GM12878 (cell line): ENCODE results near the gene PRPF31. TPM values are rescaled to one million over a fixed set of nuclear protein-coding genes. Genes with fewer than 3 reads are reported as not detected.

Source experiments
- ATAC-seq: fragments of 200-7000 bp; cut with Tn5 transposase; 3 replicates; pipeline ENCODE4 v1.9.1; 2020; ENCODE audit warnings: mild to moderate bottlenecking, moderate library complexity
- BruUV-seq: library from RNA; stranded (reverse); fragments of 400-500 nt; replicated peaks from 2 replicates; lab custom pipeline; 2021; lab: Mats Ljungman, UMichigan
- CTCF ChIA-PET: fragments of 300-600 bp; sonication (Branson Sonifier 250); formaldehyde crosslinking; extraction: SDS; loops from one replicate; lab custom pipeline; 2021; ENCODE audit warnings: inconsistent platforms; lab: Yijun Ruan, JAX
- POLR2A ChIA-PET: fragments of 350-600 bp; formaldehyde crosslinking; extraction: SDS; loops from one replicate; lab custom pipeline; 2021; ENCODE audit warnings: inconsistent platforms; lab: Charles Lee
- RAD21 ChIA-PET: fragments of 300-600 bp; sonication (Branson Sonifier 250); formaldehyde crosslinking; loops from one replicate; lab custom pipeline; 2023; ENCODE audit warnings: antibody characterized with exemption; ENCODE audit not compliant: unreplicated experiment; lab: Charles Lee
- SMC1A ChIA-PET: fragments of 300-600 bp; sonication (Branson Sonifier 250); formaldehyde crosslinking; loops from one replicate; lab custom pipeline; 2023; ENCODE audit not compliant: unreplicated experiment, uncharacterized antibody; lab: Charles Lee
- DNase-seq: peaks from one replicate; pipeline ENCODE4 v3.0.0-alpha.2; 2011; ENCODE audit warnings: low read depth, low spot score
- FAIRE-seq: peaks from 3 replicates; lab custom pipeline; 2011; peaks lifted over from hg19 to GRCh38; lab: Jason Lieb, UNC
- H2AFZ ChIP-seq: 2 replicates; pipeline ENCODE4 v1.6.0; 2011; ENCODE audit warnings: low read depth, low read length, control low read depth; ENCODE audit not compliant: control insufficient read depth
- H3K27ac ChIP-seq: 2 replicates; pipeline ENCODE4 v1.5.1; 2011; ENCODE audit warnings: control low read depth; ENCODE audit not compliant: control insufficient read depth, insufficient read depth
- H3K27me3 ChIP-seq, 2 experiments: replicated peaks in 1 of 2; 2 replicates each; pipeline versions ENCODE4 v1.6.0 to v1.6.1; 2011; ENCODE audit warnings: low read length in 1 of 2; ENCODE audit not compliant: control insufficient read depth in 2 of 2, insufficient read depth in 2 of 2
- H3K36me3 ChIP-seq, 2 experiments: 2 replicates each; pipeline ENCODE4 v1.5.1; 2011; ENCODE audit warnings: low read length in 1 of 2; ENCODE audit not compliant: control insufficient read depth in 2 of 2, insufficient read depth in 2 of 2
- H3K4me1 ChIP-seq: 2 replicates; pipeline ENCODE4 v1.6.1; 2011; ENCODE audit warnings: mild to moderate bottlenecking, low read length, moderate library complexity, mixed read lengths; ENCODE audit not compliant: control insufficient read depth, insufficient read depth
- H3K4me2 ChIP-seq: 2 replicates; pipeline ENCODE4 v1.6.0; 2011; ENCODE audit warnings: control low read depth; ENCODE audit not compliant: control insufficient read depth, insufficient read depth
- H3K4me3 ChIP-seq: fragments of 200-600 bp; sonication (generic); 2 replicates; pipeline ENCODE4 v1.5.1; 2016
- H3K79me2 ChIP-seq: 2 replicates; pipeline ENCODE4 v1.6.0; 2011; ENCODE audit warnings: low read length; ENCODE audit not compliant: control insufficient read depth, insufficient read depth
- H3K9ac ChIP-seq: 2 replicates; pipeline ENCODE4 v1.8.0; 2011; ENCODE audit warnings: low read length, control low read depth, mixed read lengths; ENCODE audit not compliant: control insufficient read depth, insufficient read depth
- H3K9me3 ChIP-seq: replicated peaks from 3 replicates; pipeline ENCODE4 v1.5.1; 2011; ENCODE audit warnings: mild to moderate bottlenecking, low read length; ENCODE audit not compliant: control insufficient read depth, insufficient read depth
- H4K20me1 ChIP-seq: 2 replicates; pipeline ENCODE4 v1.6.0; 2011; ENCODE audit not compliant: control insufficient read depth, insufficient read depth
- HCFC1 ChIP-seq: fragments of 150-350 bp; IDR thresholded peaks from 2 replicates; pipeline ENCODE4 v1.6.1; 2014; ENCODE audit warnings: low read length
- JUND ChIP-seq: IDR thresholded peaks from 2 replicates; pipeline ENCODE4 v1.6.1; 2012; ENCODE audit warnings: low read depth, mild to moderate bottlenecking, low read length, improper control_type of control experiment, moderate library complexity
- NR2C1 ChIP-seq: fragments of 450-650 bp; IDR thresholded peaks from 2 replicates; pipeline ENCODE4 v1.6.1; 2017; ENCODE audit warnings: antibody characterized with exemption, mild to moderate bottlenecking, moderate library complexity
- PAX5 ChIP-seq: IDR thresholded peaks from 2 replicates; pipeline ENCODE4 v1.6.1; 2011; ENCODE audit warnings: low read depth, low read length, borderline replicate concordance
- POU2F2 ChIP-seq: IDR thresholded peaks from 3 replicates; pipeline ENCODE4 v1.6.1; 2011; ENCODE audit warnings: low read depth, mild to moderate bottlenecking, low read length, borderline replicate concordance
- RAD21 ChIP-seq: IDR thresholded peaks from 2 replicates; pipeline ENCODE4 v1.6.1; 2011; ENCODE audit warnings: mild to moderate bottlenecking, low read depth, low read length, moderate library complexity; ENCODE audit not compliant: insufficient read depth
- SMC3 ChIP-seq: IDR thresholded peaks from 2 replicates; pipeline ENCODE4 v1.6.1; 2011; ENCODE audit warnings: low read length, improper control_type of control experiment, borderline replicate concordance
- YY1 ChIP-seq: IDR thresholded peaks from 2 replicates; pipeline ENCODE4 v1.6.1; 2011; ENCODE audit warnings: low read depth, mild to moderate bottlenecking, low read length
- ZZZ3 ChIP-seq: IDR thresholded peaks from 2 replicates; pipeline ENCODE4 v1.6.1; 2011; ENCODE audit warnings: low read depth; ENCODE audit not compliant: control insufficient read depth, insufficient read length
- WGBS: methylation state at CpG from one replicate; pipeline ENCODE4 v1.1.6; 2016; ENCODE audit warnings: low lambda C conversion rate; ENCODE audit not compliant: insufficient replicate concordance, insufficient coverage; ENCODE audit errors: missing lambda C conversion rate; 5-methylcytosine and 5-hydroxymethylcytosine counted together
- in situ Hi-C: fragments of 300-500 bp; cut with MboI; formaldehyde crosslinking; loops from 9 replicates; pipeline ENCODE4 v1.14.3; 2018; ENCODE audit warnings: mixed read lengths
- intact Hi-C: fragments of 100-400 bp; cut with micrococcal nuclease; formaldehyde crosslinking; loops from one replicate; pipeline ENCODE4 v1.14.2; 2022; ENCODE audit not compliant: unreplicated experiment
- polyA plus RNA-seq, 11 experiments: library from polyadenylated mRNA; depleted of rRNA in 4 of 11; unstranded in 6 of 11; stranded (reverse) in 5 of 11; fragments of >200 nt; fragmentation: Nextera tagmentation in 4 of 11; fragmentation: Illumina TruSeq in 1 of 11; extraction: Ambion mirVana in 4 of 11; extraction: Trizol in 1 of 11; gene quantifications; 1 replicate in 1 of 11; 2 replicates in 10 of 11; pipeline versions ENCODE4 v1.2.1 to v1.2.3, GENCODE V29; 2011 to 2016; ENCODE audit warnings: inconsistent platforms in 2 of 11, missing spikeins in 2 of 11, low read depth in 1 of 11
- total RNA-seq, 4 experiments: library from RNA; depleted of rRNA in 3 of 4; stranded (reverse); fragments of >200 nt in 3 of 4; fragmentation: Illumina TruSeq in 1 of 4; extraction: Trizol in 1 of 4; gene quantifications; 2 replicates each; pipeline versions ENCODE4 v1.2.1 to v1.2.3, GENCODE V29; 2013 to 2021
- TF ChIP-seq, protein P1 (sequence below): IDR thresholded peaks from 2 replicates; pipeline ENCODE4 v1.6.1; 2011; ENCODE audit warnings: borderline replicate concordance, low read depth, mild to moderate bottlenecking, moderate library complexity, low read length; ENCODE audit not compliant: insufficient read depth, poor library complexity, severe bottlenecking
- TF ChIP-seq, protein P2 (sequence below): IDR thresholded peaks from 2 replicates; pipeline ENCODE4 v1.6.1; 2012; ENCODE audit warnings: low read depth, low read length, improper control_type of control experiment
- TF ChIP-seq, protein P3 (sequence below): IDR thresholded peaks from 2 replicates; pipeline ENCODE4 v1.6.1; 2012; ENCODE audit warnings: low read length, inconsistent platforms
- TF ChIP-seq, protein P4 (sequence below): IDR thresholded peaks from 2 replicates; pipeline ENCODE4 v1.6.1; 2012; ENCODE audit warnings: low read depth, low read length, improper control_type of control experiment
- TF ChIP-seq, protein P5 (sequence below): IDR thresholded peaks from 2 replicates; pipeline ENCODE4 v1.6.1; 2012; ENCODE audit warnings: improper control_type of control experiment, low read depth, low read length; ENCODE audit not compliant: insufficient replicate concordance

PRPF31 gene
- total and polyA plus RNA-seq, 10 of the 15 experiments (the other 5 are each of a cell fraction or from before 2014, with no cell fraction given), result 2.7 to 170 (median 69.7) TPM

DNA sequence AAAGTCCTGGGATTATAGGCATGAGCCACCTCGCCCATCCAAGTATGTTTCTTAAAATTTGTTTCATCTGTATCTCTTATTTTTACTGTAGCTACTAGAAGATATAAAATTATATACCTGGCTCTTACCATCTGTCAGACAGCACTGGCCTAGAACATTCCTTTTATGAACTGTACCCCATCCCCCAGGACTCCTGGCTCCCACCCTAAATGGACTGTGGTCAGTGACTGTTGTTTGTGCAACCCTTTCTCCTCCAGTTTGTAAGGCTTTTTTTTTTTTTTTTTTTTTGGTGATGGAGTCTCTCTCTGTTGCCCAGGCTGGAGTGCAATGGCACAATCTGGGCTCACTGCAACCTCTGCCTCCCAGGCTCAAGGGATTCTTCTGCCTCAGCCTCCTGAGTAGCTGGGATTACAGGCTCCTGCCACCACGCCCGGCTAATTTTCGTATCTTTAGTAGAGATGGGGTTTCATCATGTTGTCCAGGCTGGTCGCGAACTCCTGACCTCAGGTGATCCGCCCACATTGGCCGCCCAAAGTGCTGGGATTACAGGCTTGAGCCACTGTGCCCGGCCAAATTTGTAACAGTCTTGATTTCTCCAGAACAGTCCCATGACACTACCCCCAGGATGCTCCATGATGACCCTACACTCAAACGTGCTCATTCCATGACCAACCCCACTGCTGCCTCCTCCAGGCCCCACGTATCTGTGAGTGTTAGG is 10.4 kb upstream of the PRPF31 start:
- ATAC-seq (no peak), DNase-seq (no peak), FAIRE-seq (no peak)
- no peak overlapping the region for H3K4me3 ChIP-seq
- no TSS peak for BruUV-seq
- peaks cover 9% of the 10 kb centered on the region for H3K79me2 ChIP-seq
- no peaks in the 10 kb centered on the region for H3K4me1 ChIP-seq
- no peak overlapping the region for H2AFZ ChIP-seq
- in situ Hi-C loops (no loop called here), intact Hi-C loops (loop anchor here (10.0 kb wide), 2 partner anchors 580 to 1000 kb away; partner anchors contain the start of gene ZNF160)
- H3K4me2 ChIP-seq, result no peak overlapping the region
- ChIA-PET SMC1A (no interaction called here), POLR2A (no interaction called here), CTCF (interaction anchor here (1.1 kb wide), 1 partner anchor 31 kb away, joined by 3 read pairs; no protein-coding TSS in a partner anchor), RAD21 (no interaction called here)
- 89% methylated on average over 11 of the region's 11 CpGs for WGBS
- peaks cover 9 to 15% of the 10 kb centered on the region in 2 experiments; a peak in 3 of 4 replicates for H3K36me3 ChIP-seq
- no peaks in the 10 kb centered on the region for H3K27me3 ChIP-seq
- H3K9me3 ChIP-seq, result no peaks in the 10 kb centered on the region
- no peak overlapping the region for H3K9ac ChIP-seq
- H3K27ac ChIP-seq, result no peak overlapping the region
- H4K20me1 ChIP-seq, result no peaks in the 10 kb centered on the region; the same call in 1 of the 2 replicates
- TF ChIP-seq RAD21 (no peak), NR2C1 (no peak), HCFC1 (no peak), SMC3 (no peak), JUND (no peak), PAX5 (no peak), YY1 (no peak), POU2F2 (no peak), ZZZ3 (no peak)
- TF ChIP-seq, protein P1, sequence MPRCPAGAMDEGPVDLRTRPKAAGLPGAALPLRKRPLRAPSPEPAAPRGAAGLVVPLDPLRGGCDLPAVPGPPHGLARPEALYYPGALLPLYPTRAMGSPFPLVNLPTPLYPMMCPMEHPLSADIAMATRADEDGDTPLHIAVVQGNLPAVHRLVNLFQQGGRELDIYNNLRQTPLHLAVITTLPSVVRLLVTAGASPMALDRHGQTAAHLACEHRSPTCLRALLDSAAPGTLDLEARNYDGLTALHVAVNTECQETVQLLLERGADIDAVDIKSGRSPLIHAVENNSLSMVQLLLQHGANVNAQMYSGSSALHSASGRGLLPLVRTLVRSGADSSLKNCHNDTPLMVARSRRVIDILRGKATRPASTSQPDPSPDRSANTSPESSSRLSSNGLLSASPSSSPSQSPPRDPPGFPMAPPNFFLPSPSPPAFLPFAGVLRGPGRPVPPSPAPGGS, result no peak
- TF ChIP-seq, protein P2, sequence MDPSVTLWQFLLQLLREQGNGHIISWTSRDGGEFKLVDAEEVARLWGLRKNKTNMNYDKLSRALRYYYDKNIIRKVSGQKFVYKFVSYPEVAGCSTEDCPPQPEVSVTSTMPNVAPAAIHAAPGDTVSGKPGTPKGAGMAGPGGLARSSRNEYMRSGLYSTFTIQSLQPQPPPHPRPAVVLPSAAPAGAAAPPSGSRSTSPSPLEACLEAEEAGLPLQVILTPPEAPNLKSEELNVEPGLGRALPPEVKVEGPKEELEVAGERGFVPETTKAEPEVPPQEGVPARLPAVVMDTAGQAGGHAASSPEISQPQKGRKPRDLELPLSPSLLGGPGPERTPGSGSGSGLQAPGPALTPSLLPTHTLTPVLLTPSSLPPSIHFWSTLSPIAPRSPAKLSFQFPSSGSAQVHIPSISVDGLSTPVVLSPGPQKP, result no peak
- TF ChIP-seq, protein P3, sequence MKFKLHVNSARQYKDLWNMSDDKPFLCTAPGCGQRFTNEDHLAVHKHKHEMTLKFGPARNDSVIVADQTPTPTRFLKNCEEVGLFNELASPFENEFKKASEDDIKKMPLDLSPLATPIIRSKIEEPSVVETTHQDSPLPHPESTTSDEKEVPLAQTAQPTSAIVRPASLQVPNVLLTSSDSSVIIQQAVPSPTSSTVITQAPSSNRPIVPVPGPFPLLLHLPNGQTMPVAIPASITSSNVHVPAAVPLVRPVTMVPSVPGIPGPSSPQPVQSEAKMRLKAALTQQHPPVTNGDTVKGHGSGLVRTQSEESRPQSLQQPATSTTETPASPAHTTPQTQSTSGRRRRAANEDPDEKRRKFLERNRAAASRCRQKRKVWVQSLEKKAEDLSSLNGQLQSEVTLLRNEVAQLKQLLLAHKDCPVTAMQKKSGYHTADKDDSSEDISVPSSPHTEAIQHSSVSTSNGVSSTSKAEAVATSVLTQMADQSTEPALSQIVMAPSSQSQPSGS, result no peak
- TF ChIP-seq, protein P4, sequence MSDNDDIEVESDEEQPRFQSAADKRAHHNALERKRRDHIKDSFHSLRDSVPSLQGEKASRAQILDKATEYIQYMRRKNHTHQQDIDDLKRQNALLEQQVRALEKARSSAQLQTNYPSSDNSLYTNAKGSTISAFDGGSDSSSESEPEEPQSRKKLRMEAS, result no peak
- TF ChIP-seq, protein P5, sequence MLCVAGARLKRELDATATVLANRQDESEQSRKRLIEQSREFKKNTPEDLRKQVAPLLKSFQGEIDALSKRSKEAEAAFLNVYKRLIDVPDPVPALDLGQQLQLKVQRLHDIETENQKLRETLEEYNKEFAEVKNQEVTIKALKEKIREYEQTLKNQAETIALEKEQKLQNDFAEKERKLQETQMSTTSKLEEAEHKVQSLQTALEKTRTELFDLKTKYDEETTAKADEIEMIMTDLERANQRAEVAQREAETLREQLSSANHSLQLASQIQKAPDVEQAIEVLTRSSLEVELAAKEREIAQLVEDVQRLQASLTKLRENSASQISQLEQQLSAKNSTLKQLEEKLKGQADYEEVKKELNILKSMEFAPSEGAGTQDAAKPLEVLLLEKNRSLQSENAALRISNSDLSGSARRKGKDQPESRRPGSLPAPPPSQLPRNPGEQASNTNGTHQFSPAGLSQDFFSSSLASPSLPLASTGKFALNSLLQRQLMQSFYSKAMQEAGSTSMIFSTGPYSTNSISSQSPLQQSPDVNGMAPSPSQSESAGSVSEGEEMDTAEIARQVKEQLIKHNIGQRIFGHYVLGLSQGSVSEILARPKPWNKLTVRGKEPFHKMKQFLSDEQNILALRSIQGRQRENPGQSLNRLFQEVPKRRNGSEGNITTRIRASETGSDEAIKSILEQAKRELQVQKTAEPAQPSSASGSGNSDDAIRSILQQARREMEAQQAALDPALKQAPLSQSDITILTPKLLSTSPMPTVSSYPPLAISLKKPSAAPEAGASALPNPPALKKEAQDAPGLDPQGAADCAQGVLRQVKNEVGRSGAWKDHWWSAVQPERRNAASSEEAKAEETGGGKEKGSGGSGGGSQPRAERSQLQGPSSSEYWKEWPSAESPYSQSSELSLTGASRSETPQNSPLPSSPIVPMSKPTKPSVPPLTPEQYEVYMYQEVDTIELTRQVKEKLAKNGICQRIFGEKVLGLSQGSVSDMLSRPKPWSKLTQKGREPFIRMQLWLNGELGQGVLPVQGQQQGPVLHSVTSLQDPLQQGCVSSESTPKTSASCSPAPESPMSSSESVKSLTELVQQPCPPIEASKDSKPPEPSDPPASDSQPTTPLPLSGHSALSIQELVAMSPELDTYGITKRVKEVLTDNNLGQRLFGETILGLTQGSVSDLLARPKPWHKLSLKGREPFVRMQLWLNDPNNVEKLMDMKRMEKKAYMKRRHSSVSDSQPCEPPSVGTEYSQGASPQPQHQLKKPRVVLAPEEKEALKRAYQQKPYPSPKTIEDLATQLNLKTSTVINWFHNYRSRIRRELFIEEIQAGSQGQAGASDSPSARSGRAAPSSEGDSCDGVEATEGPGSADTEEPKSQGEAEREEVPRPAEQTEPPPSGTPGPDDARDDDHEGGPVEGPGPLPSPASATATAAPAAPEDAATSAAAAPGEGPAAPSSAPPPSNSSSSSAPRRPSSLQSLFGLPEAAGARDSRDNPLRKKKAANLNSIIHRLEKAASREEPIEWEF, result no peak
